ENCODE measurements around the gene LRRC73. TPM values are rescaled to one million over a fixed set of nuclear protein-coding genes. Genes with fewer than 3 reads are reported as not detected.

LRRC73 gene
- polyA plus RNA-seq, 2 donors, result 0.14 to 0.24 TPM

DNA sequence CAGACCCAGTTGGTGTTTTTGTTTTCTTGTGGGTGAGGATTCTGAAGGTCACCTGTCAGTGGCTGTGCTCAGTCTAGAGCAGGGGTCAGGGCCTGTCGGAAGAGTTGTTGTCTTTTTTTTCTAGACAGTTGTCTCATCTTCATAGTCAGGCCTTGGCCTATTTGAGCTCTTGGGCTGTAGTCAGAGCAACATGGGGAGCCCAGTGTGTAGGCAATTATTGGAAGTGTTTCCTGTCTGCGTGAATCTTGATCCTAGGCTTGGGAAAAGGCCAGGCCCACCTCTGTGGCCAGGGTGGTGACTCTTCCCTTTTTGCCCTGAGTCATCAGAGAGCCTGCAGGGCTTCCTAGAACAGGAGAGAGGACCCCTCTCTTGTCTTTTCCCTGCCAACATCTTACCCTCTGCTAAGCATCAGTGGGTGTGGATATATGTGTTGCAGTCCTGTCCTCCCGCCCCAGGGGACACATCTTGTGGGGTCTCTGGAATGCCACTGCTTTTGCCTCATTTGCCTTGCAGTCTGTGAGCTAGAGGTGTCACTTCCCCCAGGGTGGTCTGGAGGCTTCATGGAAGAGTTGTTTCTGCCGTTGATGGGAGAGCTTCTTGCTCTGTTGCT is 21.4 kb downstream of the LRRC73 start:
- Histone ChIP-seq H3K27ac (ENCODE audit: low read depth in 2 of 2, low read length in 1 of 2) (no peak overlapping the region), H3K9me3 (ENCODE audit: control insufficient read depth in 2 of 2, insufficient read depth in 1 of 2, low read depth in 1 of 2, low read length in 1 of 2) (no peaks in the 10 kb centered on the region), H3K27me3 (ENCODE audit: control insufficient read depth in 1 of 2, insufficient read depth in 2 of 2, low read length in 2 of 2) (no peaks in the 10 kb centered on the region), H3K36me3 (ENCODE audit: control insufficient read depth in 2 of 2, insufficient read depth in 2 of 2, low read length in 1 of 2) (peaks cover 0 to 2% of the 10 kb centered on the region in 2 donors), H3K4me1 (ENCODE audit: control insufficient read depth in 2 of 2, insufficient read depth in 2 of 2, low read length in 1 of 2) (peaks cover 4 to 10% of the 10 kb centered on the region in 2 donors), H3K4me3 (ENCODE audit: low read depth in 1 of 2, low read length in 2 of 2) (no peak overlapping the region)
- 67 to 73% methylated on average over 4 of the region's 4 CpGs for WGBS, 2 donors

DNA sequence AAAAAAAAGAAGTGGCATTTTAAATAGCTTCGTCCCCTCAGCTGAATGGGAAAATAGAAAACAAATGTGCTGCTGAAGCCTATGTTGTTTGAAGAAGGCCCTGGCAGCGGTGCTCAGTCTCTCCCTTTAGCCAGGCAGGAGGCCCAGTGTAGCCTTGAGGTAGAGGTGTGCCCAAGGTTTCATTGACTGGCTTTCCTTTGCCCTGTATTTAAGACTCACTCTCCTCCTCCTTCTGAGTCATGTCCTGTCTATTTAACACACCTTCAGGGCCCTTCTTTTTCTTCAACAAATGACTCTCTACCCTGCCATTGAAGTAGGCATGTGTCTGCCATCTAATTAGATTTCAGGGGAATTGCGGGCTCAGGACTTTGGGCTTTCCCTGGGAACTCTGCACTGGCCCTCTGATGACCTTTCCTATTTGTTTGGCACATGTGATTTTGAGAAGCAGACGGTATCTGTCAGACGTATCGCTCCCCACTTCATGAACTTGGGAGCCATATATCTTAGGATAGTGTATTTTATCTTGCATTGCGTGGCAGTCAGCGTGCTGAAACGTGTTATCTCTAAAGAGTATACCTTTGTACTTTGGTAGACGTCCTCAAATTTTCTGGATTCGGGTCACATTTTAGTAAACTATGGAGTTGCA is 28.4 kb downstream of the LRRC73 start:
- H3K9me3 ChIP-seq (ENCODE audit: control insufficient read depth in 2 of 2, insufficient read depth in 1 of 2, low read depth in 1 of 2, low read length in 1 of 2), result no peaks in the 10 kb centered on the region
- 50 to 54% methylated on average over 11 of the region's 11 CpGs for WGBS, 2 donors
- no peak overlapping the region for H3K27ac ChIP-seq (ENCODE audit: low read depth in 2 of 2, low read length in 1 of 2)
- no peaks in the 10 kb centered on the region for H3K36me3 ChIP-seq (ENCODE audit: control insufficient read depth in 2 of 2, insufficient read depth in 2 of 2, low read length in 1 of 2)
- H3K4me3 ChIP-seq (ENCODE audit: low read depth in 1 of 2, low read length in 2 of 2), result no peak overlapping the region
- peaks cover 0 to 7% of the 10 kb centered on the region in 2 donors for H3K4me1 ChIP-seq (ENCODE audit: control insufficient read depth in 2 of 2, insufficient read depth in 2 of 2, low read length in 1 of 2)
- H3K27me3 ChIP-seq (ENCODE audit: control insufficient read depth in 1 of 2, insufficient read depth in 2 of 2, low read length in 2 of 2), result no peaks in the 10 kb centered on the region

DNA sequence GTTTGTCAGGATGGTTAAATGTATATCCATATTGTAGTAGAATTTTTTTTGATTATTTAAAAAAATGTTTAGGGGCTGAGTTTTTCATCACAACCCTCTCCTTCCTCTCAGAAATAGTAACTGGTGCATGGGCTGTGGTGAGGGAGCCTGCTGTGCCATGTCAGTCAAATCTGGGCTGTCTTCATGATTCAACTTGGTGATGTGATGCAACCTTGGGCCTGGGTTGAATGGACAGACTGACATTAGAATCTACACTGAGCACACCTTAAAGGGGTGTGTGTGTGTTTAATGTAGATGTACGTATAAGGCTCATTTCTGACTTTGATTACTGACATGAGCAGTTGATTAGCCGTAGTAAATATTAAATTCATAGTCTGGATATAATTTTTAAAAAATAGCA is 29.1 kb downstream of the LRRC73 start:
- no peaks in the 10 kb centered on the region for H3K27me3 ChIP-seq (ENCODE audit: control insufficient read depth in 1 of 2, insufficient read depth in 2 of 2, low read length in 2 of 2)
- H3K36me3 ChIP-seq (ENCODE audit: control insufficient read depth in 2 of 2, insufficient read depth in 2 of 2, low read length in 1 of 2), result no peaks in the 10 kb centered on the region
- no peaks in the 10 kb centered on the region for H3K9me3 ChIP-seq (ENCODE audit: control insufficient read depth in 2 of 2, insufficient read depth in 1 of 2, low read depth in 1 of 2, low read length in 1 of 2)
- H3K4me1 ChIP-seq (ENCODE audit: control insufficient read depth in 2 of 2, insufficient read depth in 2 of 2, low read length in 1 of 2), result peaks cover 0 to 7% of the 10 kb centered on the region in 2 donors
- WGBS, 2 donors, result 50 to 61% methylated on average over 2 of the region's 2 CpGs
- H3K27ac ChIP-seq (ENCODE audit: low read depth in 2 of 2, low read length in 1 of 2), result peak overlapping the region in 1 of 2 donors; percentile 7
- H3K4me3 ChIP-seq (ENCODE audit: low read depth in 1 of 2, low read length in 2 of 2), result no peak overlapping the region

DNA sequence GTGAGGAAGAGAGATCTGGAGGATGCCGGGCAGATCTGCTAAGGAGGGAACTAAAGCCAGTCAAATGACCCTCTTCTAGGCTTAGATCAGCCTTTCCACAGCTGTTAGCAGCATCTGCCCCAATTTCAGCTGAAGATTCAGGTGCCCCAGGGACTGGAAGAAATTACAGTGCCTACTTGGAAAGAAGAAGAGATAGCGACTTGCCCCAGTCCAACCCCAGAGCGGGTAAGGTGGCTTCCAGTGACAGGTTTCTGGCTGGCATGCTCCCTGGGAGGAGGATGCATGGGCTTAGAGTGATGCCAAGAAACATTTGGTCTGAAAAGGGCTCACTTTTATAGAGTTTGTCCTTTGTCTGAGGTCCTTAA is 32.2 kb downstream of the LRRC73 start:
- peaks cover 0 to 7% of the 10 kb centered on the region in 2 donors for H3K4me1 ChIP-seq (ENCODE audit: control insufficient read depth in 2 of 2, insufficient read depth in 2 of 2, low read length in 1 of 2)
- H3K27me3 ChIP-seq (ENCODE audit: control insufficient read depth in 1 of 2, insufficient read depth in 2 of 2, low read length in 2 of 2), result no peaks in the 10 kb centered on the region
- H3K36me3 ChIP-seq (ENCODE audit: control insufficient read depth in 2 of 2, insufficient read depth in 2 of 2, low read length in 1 of 2), result no peaks in the 10 kb centered on the region
- peak overlapping the region; percentile 41 to 78 for H3K27ac ChIP-seq (ENCODE audit: low read depth in 2 of 2, low read length in 1 of 2)
- WGBS, 2 donors, result 7 to 11% methylated on average over 3 of the region's 3 CpGs
- peak overlapping the region; percentile 60 to 87 for H3K4me3 ChIP-seq (ENCODE audit: low read depth in 1 of 2, low read length in 2 of 2)
- no peaks in the 10 kb centered on the region for H3K9me3 ChIP-seq (ENCODE audit: control insufficient read depth in 2 of 2, insufficient read depth in 1 of 2, low read depth in 1 of 2, low read length in 1 of 2)

DNA sequence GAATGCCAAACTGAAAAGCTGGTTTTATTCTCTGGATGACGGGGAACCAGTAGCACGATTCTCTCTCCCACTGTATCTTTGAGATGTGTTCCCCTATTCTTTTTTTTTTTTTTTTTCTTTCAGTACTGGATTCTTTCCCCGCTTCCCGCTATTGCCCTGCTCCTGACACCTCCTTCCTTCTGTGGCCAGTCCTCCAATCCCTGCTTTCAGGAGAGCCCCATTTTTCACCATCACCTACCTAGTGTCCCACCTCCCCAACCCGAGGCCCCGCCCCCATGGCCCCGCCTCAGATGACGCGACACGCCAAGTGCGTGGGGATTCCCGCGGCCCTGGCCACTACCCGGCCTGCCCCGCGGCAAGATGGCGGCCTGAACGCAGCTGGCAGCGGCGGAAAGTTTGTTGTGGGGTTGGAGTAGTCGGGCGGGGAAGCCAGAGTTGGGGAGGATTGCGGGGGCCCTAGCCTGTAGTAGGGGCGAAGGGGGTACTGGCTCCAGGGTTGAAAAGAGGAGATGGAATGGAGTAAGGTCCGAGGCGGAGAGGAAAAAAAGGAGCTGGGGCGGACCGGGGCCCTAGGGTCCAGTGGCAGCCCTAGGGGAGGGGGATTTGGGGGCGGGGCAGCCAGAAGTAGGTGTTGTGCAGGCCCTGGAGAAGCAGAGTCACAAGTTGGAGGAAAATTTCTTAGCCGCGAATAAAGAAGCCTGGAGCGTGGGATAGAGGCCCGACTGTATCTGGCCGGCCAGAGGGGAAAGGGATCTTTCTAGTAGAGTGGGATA is 32.7 kb downstream of the LRRC73 start, which contains the start of gene TJAP1:
Gene TJAP1, plus strand, starts transcription at position 336 of the 773 bp plus-strand sequence. CDS start 21,432 bp downstream, outside the sequence.
- WGBS, 2 donors, result 0 to 1% methylated on average over 34 of the region's 34 CpGs
- H3K4me3 ChIP-seq (ENCODE audit: low read depth in 1 of 2, low read length in 2 of 2), result peak within 1 kb of the TSS; percentile 60 to 87
- H3K36me3 ChIP-seq (ENCODE audit: control insufficient read depth in 2 of 2, insufficient read depth in 2 of 2, low read length in 1 of 2), result no peaks in the 10 kb centered on the region
- H3K9me3 ChIP-seq (ENCODE audit: control insufficient read depth in 2 of 2, insufficient read depth in 1 of 2, low read depth in 1 of 2, low read length in 1 of 2), result no peaks in the 10 kb centered on the region
- no peaks in the 10 kb centered on the region for H3K27me3 ChIP-seq (ENCODE audit: control insufficient read depth in 1 of 2, insufficient read depth in 2 of 2, low read length in 2 of 2)
- H3K4me1 ChIP-seq (ENCODE audit: control insufficient read depth in 2 of 2, insufficient read depth in 2 of 2, low read length in 1 of 2), result peaks cover 0 to 7% of the 10 kb centered on the region in 2 donors
- H3K27ac ChIP-seq (ENCODE audit: low read depth in 2 of 2, low read length in 1 of 2), result peak within 1 kb of the TSS; percentile 41 to 78

DNA sequence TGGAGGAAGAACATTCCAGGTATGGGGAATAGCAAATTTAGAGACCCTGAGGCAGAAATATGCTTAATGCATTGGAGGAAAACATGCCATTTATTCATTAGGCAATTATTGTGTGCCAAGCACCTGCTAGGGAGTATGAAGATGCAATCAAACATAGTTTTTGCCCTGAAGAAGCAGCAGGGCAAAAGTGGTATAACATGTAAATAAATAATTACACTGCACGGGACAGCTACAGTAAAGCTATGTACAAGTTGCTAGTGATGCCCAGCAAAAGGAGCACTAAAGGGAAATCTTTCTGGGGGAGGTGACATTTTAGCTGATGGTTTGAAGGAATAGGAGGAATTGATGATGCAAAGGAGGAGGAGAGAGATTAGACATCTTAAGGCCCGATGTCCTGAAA is 33.4 kb downstream of the LRRC73 start:
- Histone ChIP-seq H3K27ac (ENCODE audit: low read depth in 2 of 2, low read length in 1 of 2) (peak overlapping the region; percentile 41 to 57), H3K4me3 (ENCODE audit: low read depth in 1 of 2, low read length in 2 of 2) (peak overlapping the region in 1 of 2 donors; percentile 87), H3K9me3 (ENCODE audit: control insufficient read depth in 2 of 2, insufficient read depth in 1 of 2, low read depth in 1 of 2, low read length in 1 of 2) (no peaks in the 10 kb centered on the region), H3K27me3 (ENCODE audit: control insufficient read depth in 1 of 2, insufficient read depth in 2 of 2, low read length in 2 of 2) (no peaks in the 10 kb centered on the region), H3K36me3 (ENCODE audit: control insufficient read depth in 2 of 2, insufficient read depth in 2 of 2, low read length in 1 of 2) (no peaks in the 10 kb centered on the region), H3K4me1 (ENCODE audit: control insufficient read depth in 2 of 2, insufficient read depth in 2 of 2, low read length in 1 of 2) (peaks cover 0 to 5% of the 10 kb centered on the region in 2 donors)
- 16 to 19% methylated on average over 2 of the region's 2 CpGs for WGBS, 2 donors

DNA sequence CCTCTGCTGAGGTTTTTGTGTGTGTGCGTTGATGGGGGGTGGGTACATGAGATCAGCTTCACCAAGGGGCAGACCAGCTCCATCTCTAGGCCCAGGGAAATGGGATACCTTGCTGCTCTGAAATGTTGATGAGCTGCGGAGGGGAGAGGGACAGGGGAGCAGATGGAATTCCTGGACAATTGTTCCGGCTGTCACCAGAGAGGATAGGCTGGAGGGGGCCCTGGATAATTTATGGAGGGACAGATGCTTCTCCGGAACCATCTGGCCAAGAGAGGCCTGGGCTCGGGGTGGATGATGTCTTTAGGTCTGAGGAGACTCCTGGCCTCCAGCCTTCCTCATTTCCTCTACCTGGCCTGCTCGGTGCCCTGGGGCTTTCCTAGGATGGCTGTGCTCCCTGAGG is 34.6 kb downstream of the LRRC73 start:
- Histone ChIP-seq H3K27me3 (ENCODE audit: control insufficient read depth in 1 of 2, insufficient read depth in 2 of 2, low read length in 2 of 2) (no peaks in the 10 kb centered on the region), H3K4me1 (ENCODE audit: control insufficient read depth in 2 of 2, insufficient read depth in 2 of 2, low read length in 1 of 2) (peaks cover 0 to 4% of the 10 kb centered on the region in 2 donors), H3K27ac (ENCODE audit: low read depth in 2 of 2, low read length in 1 of 2) (no peak overlapping the region), H3K36me3 (ENCODE audit: control insufficient read depth in 2 of 2, insufficient read depth in 2 of 2, low read length in 1 of 2) (no peaks in the 10 kb centered on the region), H3K9me3 (ENCODE audit: control insufficient read depth in 2 of 2, insufficient read depth in 1 of 2, low read depth in 1 of 2, low read length in 1 of 2) (no peaks in the 10 kb centered on the region), H3K4me3 (ENCODE audit: low read depth in 1 of 2, low read length in 2 of 2) (no peak overlapping the region)
- 85 to 95% methylated on average over 6 of the region's 6 CpGs for WGBS, 2 donors

DNA sequence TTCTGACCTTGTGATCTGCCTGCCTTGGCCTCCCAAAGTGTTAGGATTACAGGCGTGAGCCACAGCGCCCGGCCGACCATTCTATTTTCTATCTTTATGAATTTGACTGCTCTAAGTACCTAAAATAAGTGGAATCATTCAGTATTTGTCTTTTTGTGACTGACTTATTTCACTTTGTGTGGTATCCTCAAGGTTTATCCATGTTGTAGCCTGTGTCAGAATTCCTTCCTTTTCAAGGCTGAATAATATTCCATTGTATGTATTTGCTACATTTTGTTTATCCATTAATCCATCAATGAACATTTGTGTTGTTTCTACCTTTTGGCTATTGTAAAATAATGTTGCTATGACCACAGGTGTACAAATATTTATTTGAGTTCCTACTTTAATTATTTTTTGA is 37.6 kb downstream of the LRRC73 start:
- WGBS, 2 donors, result 96 to 98% methylated on average over 4 of the region's 4 CpGs
- no peak overlapping the region for H3K27ac ChIP-seq (ENCODE audit: low read depth in 2 of 2, low read length in 1 of 2)

DNA sequence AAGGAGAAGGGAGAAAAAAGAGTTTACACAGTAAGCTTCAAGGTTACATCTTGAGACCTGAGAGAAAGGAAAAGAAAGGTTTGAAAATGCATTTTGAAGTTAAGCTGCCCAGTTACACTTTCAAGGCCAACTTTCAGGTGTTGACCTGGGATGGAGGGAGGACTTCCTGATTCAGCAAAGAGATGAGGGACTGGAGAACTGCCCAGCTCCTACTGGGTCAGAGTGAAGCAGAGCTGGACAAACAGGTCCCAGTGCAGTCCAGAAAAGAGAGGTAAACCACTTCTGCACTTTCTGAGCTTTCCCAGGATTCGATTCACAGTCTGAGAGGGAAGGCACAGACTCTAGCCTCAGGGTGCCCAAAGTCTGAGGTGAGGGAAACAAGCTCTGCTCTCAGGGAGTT is 38.7 kb downstream of the LRRC73 start:
- Histone ChIP-seq H3K4me1 (ENCODE audit: control insufficient read depth in 2 of 2, insufficient read depth in 2 of 2, low read length in 1 of 2) (peaks cover 0 to 2% of the 10 kb centered on the region in 2 donors), H3K27ac (ENCODE audit: low read depth in 2 of 2, low read length in 1 of 2) (no peak overlapping the region), H3K4me3 (ENCODE audit: low read depth in 1 of 2, low read length in 2 of 2) (no peak overlapping the region), H3K36me3 (ENCODE audit: control insufficient read depth in 2 of 2, insufficient read depth in 2 of 2, low read length in 1 of 2) (no peaks in the 10 kb centered on the region), H3K27me3 (ENCODE audit: control insufficient read depth in 1 of 2, insufficient read depth in 2 of 2, low read length in 2 of 2) (no peaks in the 10 kb centered on the region), H3K9me3 (ENCODE audit: control insufficient read depth in 2 of 2, insufficient read depth in 1 of 2, low read depth in 1 of 2, low read length in 1 of 2) (no peaks in the 10 kb centered on the region)
- WGBS, 2 donors, result 44 to 59% methylated on average over 1 of the region's 1 CpG

More for the DNA sequence above, 37.6 kb downstream of the LRRC73 start:
- Histone ChIP-seq H3K4me1 (ENCODE audit: control insufficient read depth in 2 of 2, insufficient read depth in 2 of 2, low read length in 1 of 2) (peaks cover 0 to 2% of the 10 kb centered on the region in 2 donors), H3K9me3 (ENCODE audit: control insufficient read depth in 2 of 2, insufficient read depth in 1 of 2, low read depth in 1 of 2, low read length in 1 of 2) (no peaks in the 10 kb centered on the region), H3K4me3 (ENCODE audit: low read depth in 1 of 2, low read length in 2 of 2) (no peak overlapping the region), H3K27me3 (ENCODE audit: control insufficient read depth in 1 of 2, insufficient read depth in 2 of 2, low read length in 2 of 2) (no peaks in the 10 kb centered on the region), H3K36me3 (ENCODE audit: control insufficient read depth in 2 of 2, insufficient read depth in 2 of 2, low read length in 1 of 2) (no peaks in the 10 kb centered on the region)
